MM.1S (cell line): Measurements from ENCODE around the gene DDX39B.
"Not testable (repeated sequence)": the region's sequence is repeated elsewhere in the genome, so short reads cannot be mapped to it uniquely, and the experiment has no call there.

Source experiments
- DNase-seq: peaks from one replicate; pipeline ENCODE4 v3.0.0-alpha.2; 2015
- H2AFZ ChIP-seq: fragments of 300-600 bp; sonication (generic); 2 replicates; pipeline ENCODE4 v1.6.0; 2016; ENCODE audit warnings: antibody characterized with exemption, low read length
- H3F3A ChIP-seq: fragments of 300-600 bp; sonication (generic); 2 replicates; pipeline ENCODE4 v1.6.1; 2016; ENCODE audit warnings: mild to moderate bottlenecking, antibody characterized with exemption, low read length, moderate library complexity, mixed read lengths; ENCODE audit not compliant: insufficient read depth
- H3K27ac ChIP-seq: fragments of 300-600 bp; sonication (generic); 2 replicates; pipeline ENCODE4 v1.5.1; 2016; ENCODE audit warnings: mild to moderate bottlenecking, low read length
- H3K27me3 ChIP-seq: fragments of 300-600 bp; sonication (generic); replicated peaks from 2 replicates; pipeline ENCODE4 v1.6.0; 2016; ENCODE audit warnings: low read length; ENCODE audit not compliant: insufficient read depth
- H3K36me3 ChIP-seq: fragments of 300-600 bp; sonication (generic); replicated peaks from 2 replicates; pipeline ENCODE4 v1.6.1; 2016; ENCODE audit warnings: mild to moderate bottlenecking, low read length, mixed read lengths; ENCODE audit not compliant: insufficient read depth
- H3K4me1 ChIP-seq: fragments of 300-600 bp; sonication (generic); 2 replicates; pipeline ENCODE4 v1.6.1; 2016; ENCODE audit warnings: low read length, mixed read lengths
- H3K4me2 ChIP-seq: fragments of 300-600 bp; sonication (generic); 2 replicates; pipeline ENCODE4 v1.6.0; 2016; ENCODE audit warnings: low read depth, low read length
- H3K4me3 ChIP-seq: fragments of 300-600 bp; sonication (generic); 2 replicates; pipeline ENCODE4 v1.5.1; 2016; ENCODE audit warnings: low read length, mixed read lengths
- H3K79me2 ChIP-seq: fragments of 300-600 bp; sonication (generic); 2 replicates; pipeline ENCODE4 v1.6.1; 2016; ENCODE audit warnings: mixed run types, low read length, mixed read lengths
- H3K9ac ChIP-seq: fragments of 300-600 bp; sonication (generic); 2 replicates; pipeline ENCODE4 v1.6.1; 2016; ENCODE audit warnings: low read length, mixed read lengths
- H3K9me2 ChIP-seq: fragments of 300-600 bp; sonication (generic); replicated peaks from 2 replicates; pipeline ENCODE4 v1.6.1; 2016; ENCODE audit warnings: mild to moderate bottlenecking, low read length, mixed read lengths; ENCODE audit not compliant: insufficient read depth
- H3K9me3 ChIP-seq: fragments of 300-600 bp; sonication (generic); replicated peaks from 2 replicates; pipeline ENCODE4 v1.6.1; 2016; ENCODE audit warnings: mild to moderate bottlenecking, low read length, mixed read lengths; ENCODE audit not compliant: insufficient read depth
- H4K20me1 ChIP-seq: fragments of 300-600 bp; sonication (generic); 2 replicates; pipeline ENCODE4 v1.6.1; 2016; ENCODE audit warnings: mild to moderate bottlenecking, low read length, moderate library complexity, mixed read lengths; ENCODE audit not compliant: insufficient read depth
- CTCF ChIP-seq: fragments of 300-600 bp; sonication (generic); IDR thresholded peaks from 2 replicates; pipeline ENCODE4 v1.5.1; 2016; ENCODE audit warnings: antibody characterized with exemption, low read length, mixed read lengths
- EZH2 ChIP-seq: fragments of 300-600 bp; sonication (generic); optimal IDR thresholded peaks from 2 replicates; pipeline ENCODE3; 2017; ENCODE audit warnings: low read depth, mild to moderate bottlenecking, antibody characterized with exemption, low read length, mixed read lengths
- EZH2phosphoT487 ChIP-seq: fragments of 300-600 bp; sonication (generic); IDR thresholded peaks from 2 replicates; pipeline ENCODE4 v1.6.1; 2018; ENCODE audit warnings: antibody characterized with exemption, low read length

The DDX39B gene

GRCh38 chr6:31541658-31542521 is at the start of gene DDX39B:
DDX39B (minus strand) TSS chr6:31542003; CDS start chr6:31540532, 1,471 bp downstream.
- no peaks in the 10 kb centered on the region for H3K9me3 ChIP-seq
- H3K9me2 ChIP-seq, result no peaks in the 10 kb centered on the region
- TF ChIP-seq CTCF (no peak), EZH2 (no peak), EZH2phosphoT487 (no peak)
- peaks cover 13% of the 10 kb centered on the region for H3K36me3 ChIP-seq
- peaks cover 35% of the 10 kb centered on the region for H4K20me1 ChIP-seq
- H3K4me3 ChIP-seq, result peak within 1 kb of the TSS; percentile 89
- no peaks in the 10 kb centered on the region for H3K27me3 ChIP-seq
- peaks cover 26% of the 10 kb centered on the region for H3K4me1 ChIP-seq
- H3K4me2 ChIP-seq, result peak within 1 kb of the TSS; percentile 99
- peak; percentile 96 for DNase-seq
- peaks cover 61% of the 10 kb centered on the region for H3K79me2 ChIP-seq
- peak within 1 kb of the TSS; percentile 65 for H2AFZ ChIP-seq
- peak within 1 kb of the TSS; percentile 89 for H3K9ac ChIP-seq
- H3F3A ChIP-seq, result peaks cover 16% of the 10 kb centered on the region
- H3K27ac ChIP-seq, result peak within 1 kb of the TSS; percentile 87

GRCh38 chr6:31590691-31591090 is 48.9 kb upstream of the DDX39B start:
- not testable (repeated sequence) for H3K36me3 ChIP-seq, H3K9ac ChIP-seq, H3K4me3 ChIP-seq, H3K27ac ChIP-seq, H3K4me2 ChIP-seq, H2AFZ ChIP-seq, H3K9me3 ChIP-seq, H3K79me2 ChIP-seq, H3F3A ChIP-seq, DNase-seq, H4K20me1 ChIP-seq, H3K4me1 ChIP-seq, H3K9me2 ChIP-seq
- H3K27me3 ChIP-seq, result peaks cover 45% of the 10 kb centered on the region

- Histone ChIP-seq H3K4me2 (no peak overlapping the region), H3F3A (no peaks in the 10 kb centered on the region), H2AFZ (no peak overlapping the region), H3K9me2 (no peaks in the 10 kb centered on the region), H3K79me2 (no peaks in the 10 kb centered on the region), H3K27ac (no peak overlapping the region), H3K4me3 (no peak overlapping the region), H3K36me3 (no peaks in the 10 kb centered on the region), H3K9me3 (no peaks in the 10 kb centered on the region), H4K20me1 (no peaks in the 10 kb centered on the region), H3K4me1 (no peaks in the 10 kb centered on the region), H3K27me3 (peaks cover 47% of the 10 kb centered on the region), H3K9ac (no peak overlapping the region)
- DNase-seq, result no peak
- TF ChIP-seq EZH2 (no peak), EZH2phosphoT487 (no peak), CTCF (no peak)
Measured at GRCh38 chr6:31588871-31589650, 47.3 kb upstream of the DDX39B start.
